GM21367 (cell line): ENCODE results near the gene RGS10.

ENCODE experiments used
- ATAC-seq: cut with Tn5 transposase; IDR thresholded peaks from one replicate; pipeline ENCODE4 v1.9.1; 2021; ENCODE audit not compliant: unreplicated experiment

Gene RGS10

GRCh38 chr10:119499677-119500002 is 42.9 kb downstream of the RGS10 start:
- no peak for ATAC-seq

GRCh38 chr10:119498889-119499676 is 43.4 kb downstream of the RGS10 start:
- no peak for ATAC-seq

GRCh38 chr10:119497243-119497642 is 45.3 kb downstream of the RGS10 start:
- ATAC-seq, result no peak

GRCh38 chr10:119496273-119496672 is 46.2 kb downstream of the RGS10 start:
- ATAC-seq, result peak; percentile 82

- ATAC-seq, result no peak
Observed at GRCh38 chr10:119495545-119495944, 47.0 kb downstream of the RGS10 start.

- ATAC-seq, result no peak
Observed at GRCh38 chr10:119495021-119495505, 47.5 kb downstream of the RGS10 start.

- ATAC-seq, result no peak
Observed at GRCh38 chr10:119494236-119495020, 48.1 kb downstream of the RGS10 start.

GRCh38 chr10:119493155-119493554 is 49.4 kb downstream of the RGS10 start:
- ATAC-seq, result no peak

GRCh38 chr10:119491966-119492757 is 50.4 kb downstream of the RGS10 start:
- no peak for ATAC-seq

- ATAC-seq, result no peak
Observed at GRCh38 chr10:119489991-119490326, 52.6 kb downstream of the RGS10 start.

GRCh38 chr10:119488675-119489074 is 53.8 kb downstream of the RGS10 start:
- ATAC-seq, result no peak

- ATAC-seq, result no peak
Observed at GRCh38 chr10:119483839-119484238, 58.7 kb downstream of the RGS10 start.

GRCh38 chr10:119483001-119483400 is 59.5 kb downstream of the RGS10 start:
- no peak for ATAC-seq

GRCh38 chr10:119481781-119482426 is 60.6 kb downstream of the RGS10 start:
- no peak for ATAC-seq

- no peak for ATAC-seq
Observed at GRCh38 chr10:119480667-119481066, 61.9 kb downstream of the RGS10 start.

- ATAC-seq, result no peak
Observed at GRCh38 chr10:119479532-119479931, 63.0 kb downstream of the RGS10 start.

GRCh38 chr10:119478811-119479341 is 63.6 kb downstream of the RGS10 start:
- ATAC-seq, result no peak

GRCh38 chr10:119478111-119478802 is 64.3 kb downstream of the RGS10 start:
- ATAC-seq, result peak; percentile 87

- ATAC-seq, result peak; percentile 45
Observed at GRCh38 chr10:119477444-119477843, 65.1 kb downstream of the RGS10 start.

GRCh38 chr10:119474606-119475005 is 67.9 kb downstream of the RGS10 start:
- ATAC-seq, result no peak
